GM19351 (cell line): ENCODE measurements around the gene ARID1B.
A peak's percentile ranks its signal among the peaks of the same experiment; 100 is the strongest.

Source experiments
- ATAC-seq: cut with Tn5 transposase; IDR thresholded peaks from one replicate; pipeline ENCODE4 v1.9.1; 2021; ENCODE audit warnings: mild to moderate bottlenecking, moderate library complexity; ENCODE audit not compliant: unreplicated experiment

The ARID1B gene

DNA sequence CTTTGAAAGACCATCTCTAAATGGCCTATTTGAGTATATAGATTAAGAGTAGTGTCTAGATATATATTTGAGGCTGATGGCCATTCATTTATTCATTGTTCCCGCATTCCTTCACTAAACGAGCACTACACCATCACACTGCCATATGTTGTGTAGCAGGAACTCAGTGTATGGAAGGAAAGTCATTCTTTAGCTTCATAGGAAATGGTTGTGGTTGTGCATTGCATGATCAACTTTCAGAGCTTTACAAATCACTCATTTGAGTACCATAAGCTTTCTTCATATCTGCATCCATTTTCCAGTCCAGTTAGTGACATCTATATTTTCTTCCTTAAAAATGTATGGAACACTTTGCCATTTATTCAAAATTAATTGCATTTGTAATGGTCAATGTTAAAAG is 97.9 kb downstream of the ARID1B start:
- ATAC-seq = no peak

DNA sequence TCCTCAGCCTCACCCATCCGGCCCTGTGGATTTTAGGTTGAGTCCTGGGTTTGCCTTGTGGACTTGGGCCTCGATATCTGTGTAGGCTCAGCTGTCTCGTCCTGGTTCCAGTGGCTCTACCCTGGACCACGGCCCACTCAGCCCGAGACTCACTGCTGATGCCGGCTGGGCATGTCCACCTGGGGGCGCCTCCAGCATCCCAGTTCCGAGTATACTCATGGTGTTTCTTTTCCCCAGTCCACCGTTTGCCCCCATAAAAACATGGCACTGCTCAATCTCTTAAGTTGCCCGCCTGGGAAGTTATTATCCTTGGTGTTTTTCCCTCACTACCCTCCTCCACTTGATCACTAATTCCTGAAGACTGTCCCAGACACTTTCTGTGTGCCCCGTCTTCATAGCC is 99.1 kb downstream of the ARID1B start:
- no peak for ATAC-seq

DNA sequence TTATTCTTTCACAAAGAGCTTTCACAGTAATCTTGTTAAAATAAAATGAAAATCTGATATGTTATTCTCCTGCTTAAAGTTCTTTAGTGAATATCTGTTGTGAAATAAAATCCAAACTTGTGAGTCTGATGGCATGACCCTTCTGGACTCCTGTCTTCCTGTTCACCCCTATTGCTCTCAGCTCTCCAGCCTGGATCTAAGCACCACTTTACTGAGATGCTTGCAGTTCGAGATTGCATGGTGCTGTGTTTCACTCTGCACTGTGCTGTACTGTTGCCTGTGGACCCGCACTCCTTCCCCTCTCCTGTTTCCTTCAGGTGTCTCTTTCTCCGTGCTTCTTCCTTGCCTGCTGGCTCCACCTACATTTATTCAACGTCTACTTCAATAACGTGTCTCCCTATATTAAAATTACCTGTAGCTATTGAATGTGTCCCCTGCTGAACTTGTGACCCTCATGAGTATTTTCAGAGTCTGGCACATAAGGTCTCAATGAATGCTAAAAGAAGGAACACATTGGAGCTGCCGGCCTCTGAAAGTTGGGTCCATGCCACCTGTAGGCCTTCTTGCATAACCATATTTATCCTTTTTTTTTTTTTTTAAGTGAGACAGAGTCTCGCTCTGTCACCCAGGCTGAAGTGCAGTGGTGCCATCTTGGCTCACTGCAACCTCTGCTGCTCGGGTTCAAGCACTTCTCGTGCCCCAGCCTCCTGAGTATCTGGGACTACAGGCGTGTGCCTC is 100.1 kb downstream of the ARID1B start:
- no peak for ATAC-seq

DNA sequence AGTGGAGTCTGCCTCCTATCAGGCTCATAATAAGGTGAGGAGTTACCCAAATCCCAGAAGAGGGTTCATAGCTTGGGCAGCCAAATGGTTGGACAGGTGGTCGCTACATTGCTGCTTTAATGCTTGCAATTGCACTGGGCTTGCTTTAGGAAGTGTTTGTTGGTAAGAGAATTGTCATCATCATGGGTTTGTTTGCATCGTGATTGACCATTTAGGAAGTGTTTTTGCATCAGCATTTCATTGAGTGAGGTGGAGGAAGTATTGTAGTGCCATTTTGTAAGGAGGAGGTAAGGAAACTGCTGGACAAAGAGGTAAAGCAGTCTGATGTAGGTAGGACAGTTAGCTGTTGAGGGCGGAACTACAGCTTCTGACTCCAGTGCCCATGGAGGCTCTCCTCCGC is 101.5 kb downstream of the ARID1B start:
- no peak for ATAC-seq

DNA sequence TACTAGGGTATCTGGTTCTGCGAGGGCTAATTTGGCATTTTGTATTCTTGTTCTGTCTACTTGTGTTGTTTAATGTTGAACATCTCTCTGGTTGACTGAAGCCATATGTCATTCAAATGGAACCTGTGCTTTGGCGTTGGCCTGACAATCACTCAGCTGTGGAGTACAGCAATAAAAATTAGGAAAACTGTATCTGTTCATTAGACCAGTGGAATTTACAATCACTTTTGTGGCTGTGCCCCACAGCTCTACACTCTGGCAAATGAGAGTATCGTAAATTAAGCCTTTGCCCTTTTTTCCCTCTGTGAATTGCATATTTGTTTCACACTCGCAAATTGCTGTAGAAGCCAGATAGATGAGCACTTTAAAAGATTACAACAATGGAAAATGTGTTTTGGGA is 102.0 kb downstream of the ARID1B start:
- no peak for ATAC-seq

DNA sequence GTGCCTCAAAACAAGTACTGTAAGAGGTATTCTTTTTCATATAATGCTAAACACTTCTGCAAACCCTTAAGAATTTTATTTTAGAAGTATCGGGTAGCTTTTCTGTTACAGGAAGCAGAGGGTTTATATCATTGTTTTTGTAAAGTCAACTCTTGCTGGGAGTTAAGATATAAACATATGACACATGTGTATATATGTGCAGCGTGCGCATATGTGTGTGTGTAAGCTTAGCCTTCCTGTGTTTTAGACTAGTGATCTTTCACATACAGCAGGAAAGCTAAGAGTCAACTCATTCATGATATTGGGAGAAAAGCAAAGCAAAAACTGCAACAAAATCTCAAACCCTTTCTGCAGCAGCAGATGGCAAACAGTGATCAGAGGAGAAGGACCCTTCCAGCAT is 102.4 kb downstream of the ARID1B start:
- no peak for ATAC-seq

DNA sequence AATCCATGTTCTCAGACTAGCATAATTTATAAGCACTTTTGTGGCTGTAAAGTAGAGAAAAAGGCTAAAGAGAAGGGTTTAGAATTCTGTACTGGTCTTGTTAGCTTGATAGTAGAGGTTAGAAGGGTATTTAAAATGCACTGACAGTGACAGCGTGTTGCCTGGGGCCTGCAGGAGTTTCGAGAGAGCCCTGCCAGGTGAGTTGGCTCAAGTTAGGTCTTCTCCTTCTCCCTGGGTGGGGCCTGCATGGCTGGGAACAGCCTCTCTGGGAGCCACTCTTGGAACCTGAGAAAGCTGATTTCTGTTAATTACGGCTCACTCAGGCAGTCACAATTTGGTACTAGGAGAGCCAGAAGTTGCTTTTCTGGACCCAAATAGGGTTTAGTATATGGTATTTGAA is 103.7 kb downstream of the ARID1B start:
- ATAC-seq = no peak

DNA sequence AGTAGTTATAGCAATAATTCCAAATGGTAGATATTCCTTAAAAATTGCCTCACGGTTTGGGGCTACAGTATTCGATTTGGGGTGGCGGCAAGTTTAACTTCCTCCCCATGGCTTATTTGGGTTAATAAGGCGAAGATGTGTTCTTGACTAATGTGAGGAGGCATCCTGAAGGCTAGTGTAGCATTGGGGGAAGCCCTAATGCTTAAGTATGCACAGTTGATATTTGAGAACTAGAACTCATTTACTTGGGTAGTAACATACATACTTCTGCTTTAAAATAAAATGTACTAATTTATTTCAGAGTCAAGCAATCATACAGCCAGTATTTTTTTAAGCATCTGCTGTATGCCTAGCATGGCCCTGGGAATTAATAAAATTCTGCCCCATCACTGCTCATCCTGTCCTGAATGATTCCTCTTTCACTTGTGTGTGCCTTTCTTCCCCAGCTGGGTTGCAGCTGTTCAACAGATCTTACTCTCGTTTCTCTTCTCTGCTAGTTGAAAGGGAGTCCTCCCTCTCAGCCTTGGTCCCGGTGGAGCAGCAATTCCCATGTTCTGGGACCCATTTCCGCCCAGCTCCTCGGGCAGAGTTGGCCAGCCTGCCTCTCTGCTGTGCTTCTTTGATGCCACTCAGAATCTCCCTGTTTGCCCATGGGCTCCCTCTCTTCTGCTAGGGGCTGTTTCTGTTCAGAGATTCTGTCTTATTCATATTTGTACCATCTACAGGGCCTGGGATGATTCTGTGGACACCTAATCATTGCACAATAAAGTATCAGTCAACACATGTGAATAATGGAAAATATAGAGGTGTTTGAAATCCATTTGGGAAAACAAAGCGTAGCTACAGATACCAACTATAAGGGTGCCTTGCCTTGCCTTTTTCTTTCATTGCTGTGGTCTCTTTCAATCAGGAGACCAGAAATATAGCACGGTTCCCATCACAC is 104.8 kb downstream of the ARID1B start:
- ATAC-seq = no peak

DNA sequence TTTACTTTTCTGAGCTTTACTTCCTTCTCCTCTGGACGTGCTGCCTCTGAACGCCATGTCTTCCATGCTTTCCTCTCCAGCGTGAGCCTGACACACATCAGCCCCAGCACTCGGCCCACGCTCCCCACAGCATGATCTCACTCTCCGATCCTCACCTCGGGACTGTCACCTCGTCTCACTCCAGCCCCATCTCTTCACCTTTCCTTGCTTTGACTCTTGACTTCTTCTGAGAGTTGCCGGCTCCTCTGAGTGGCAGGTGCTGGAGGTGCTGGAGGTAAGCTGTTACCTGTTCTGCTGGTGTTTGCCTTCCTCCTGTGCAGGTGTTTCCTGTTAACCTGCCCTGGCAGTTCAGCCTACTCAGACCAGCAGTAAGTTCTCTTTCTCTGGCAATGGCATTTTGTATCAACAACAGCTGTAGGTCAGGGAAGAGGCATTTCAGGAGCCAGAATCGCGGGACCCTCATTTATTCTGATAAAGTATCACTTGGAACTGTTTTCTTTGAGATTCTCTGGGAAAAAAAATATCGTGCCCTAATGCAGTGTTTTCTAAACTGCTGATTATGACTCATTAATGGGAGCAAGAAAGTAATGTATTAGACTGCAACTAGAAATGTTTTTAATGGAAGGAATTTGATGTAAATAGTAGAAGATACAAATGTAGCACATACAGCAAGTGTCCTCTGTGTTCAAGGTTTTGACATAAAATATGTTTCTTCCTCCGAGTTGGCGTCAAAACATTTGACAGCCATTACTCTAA is 106.5 kb downstream of the ARID1B start:
- peak; percentile 32 for ATAC-seq

DNA sequence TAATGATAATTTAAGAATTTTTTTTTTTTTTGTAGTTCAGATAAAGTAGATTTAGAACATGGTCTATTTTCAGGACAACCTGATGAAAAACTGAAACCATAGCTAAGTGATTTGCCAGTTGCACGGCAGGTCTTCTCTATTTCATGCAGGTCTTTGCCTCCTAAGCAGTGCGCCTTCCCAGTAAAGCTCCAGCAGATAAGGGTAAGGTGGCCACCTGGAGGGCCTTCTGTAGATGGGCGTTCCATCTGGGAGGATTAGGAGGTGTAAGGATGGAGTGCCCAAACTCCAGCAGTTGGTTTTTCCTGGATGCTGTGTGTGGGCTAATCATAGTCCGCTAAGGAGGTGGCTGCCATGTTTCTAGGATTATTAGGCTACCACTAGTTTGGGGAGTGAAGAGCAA is 107.1 kb downstream of the ARID1B start:
- ATAC-seq = no peak

DNA sequence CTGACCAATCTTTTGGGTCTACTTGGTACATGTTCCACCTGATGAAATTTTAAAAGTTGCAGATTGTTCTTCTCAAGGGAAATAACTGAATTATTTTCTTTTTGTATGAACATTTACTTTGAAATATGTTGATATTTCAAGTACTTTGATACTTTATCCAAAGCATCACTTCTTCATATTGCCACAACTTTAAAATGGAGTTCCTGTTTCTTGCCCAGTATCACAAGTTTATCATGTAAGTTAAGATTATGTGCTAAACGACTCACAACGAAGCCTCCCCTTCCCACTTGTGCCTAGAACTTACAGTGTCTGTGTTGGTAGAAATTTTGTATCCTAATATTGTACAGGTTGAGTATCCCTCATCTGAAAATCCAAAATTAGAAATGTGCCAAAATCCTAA is 108.4 kb downstream of the ARID1B start:
- no peak for ATAC-seq

DNA sequence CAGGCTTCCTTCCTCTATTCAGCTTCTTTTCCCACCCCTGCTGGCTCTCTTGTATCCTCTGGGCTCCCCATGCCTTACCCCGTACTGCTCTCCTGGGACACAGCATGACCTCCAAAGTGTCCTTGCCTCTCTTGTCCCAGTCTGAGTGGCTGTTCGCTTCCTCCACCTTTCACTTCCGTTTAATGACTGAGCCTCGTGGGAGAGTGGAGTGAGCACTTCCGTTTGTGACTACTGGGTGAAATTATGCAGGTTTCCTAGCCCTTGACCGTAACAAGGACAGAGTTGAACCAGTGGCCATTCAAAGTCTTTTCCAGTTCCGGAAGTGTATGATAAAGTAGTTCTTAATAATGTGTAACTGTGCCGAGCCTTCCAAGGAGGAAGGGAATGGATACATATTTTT is 109.2 kb downstream of the ARID1B start:
- peak; percentile 92 for ATAC-seq

DNA sequence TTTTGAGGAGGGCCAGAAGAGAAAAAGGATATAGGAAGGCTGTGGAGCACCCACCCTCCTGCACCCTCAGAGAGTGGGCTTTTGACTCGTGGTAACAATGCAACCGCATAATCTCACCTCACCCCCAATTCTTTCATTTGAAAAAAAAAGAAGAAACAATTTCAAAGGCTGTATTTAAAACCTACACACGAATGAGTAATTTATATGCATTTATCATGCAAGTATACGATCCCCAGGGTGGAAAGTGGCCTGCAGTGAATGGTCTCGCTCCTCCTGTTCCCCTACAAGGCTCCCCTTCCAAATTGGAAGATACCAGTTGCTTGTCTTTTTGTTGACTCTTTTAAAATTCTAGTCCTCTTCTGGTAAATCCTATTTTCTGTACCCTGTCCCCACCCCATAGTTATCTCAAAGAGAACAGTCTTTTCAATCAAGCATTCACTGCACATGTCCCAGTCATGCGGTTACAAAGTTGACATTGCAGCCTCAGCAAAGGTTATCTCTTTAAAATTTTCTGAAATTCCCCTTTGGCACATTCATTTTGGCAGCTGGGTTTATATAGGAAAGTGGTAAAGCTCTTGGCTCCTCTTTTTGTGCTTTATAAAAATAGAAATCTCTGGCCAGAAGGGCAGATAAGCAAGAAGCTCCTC is 110.6 kb downstream of the ARID1B start:
- ATAC-seq = no peak

DNA sequence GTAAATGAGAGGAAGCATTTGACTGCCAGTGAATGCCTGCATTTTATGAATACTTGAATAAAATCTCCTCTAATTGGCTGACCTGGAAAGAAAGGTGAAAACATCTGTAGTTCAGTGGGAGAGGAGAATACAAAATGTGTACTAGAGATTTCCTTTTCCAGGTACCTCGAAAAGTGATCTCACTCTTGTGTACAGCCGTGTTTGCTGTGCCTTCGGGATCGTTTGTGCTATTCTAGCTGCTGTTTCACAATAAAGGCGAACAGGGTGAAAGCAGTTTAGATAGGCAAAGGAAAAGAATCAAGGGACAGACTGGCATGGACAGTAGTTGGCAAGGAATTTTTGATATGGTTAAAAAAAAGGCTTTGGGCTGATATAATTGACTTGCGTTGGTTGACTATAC is 112.3 kb downstream of the ARID1B start:
- no peak for ATAC-seq

DNA sequence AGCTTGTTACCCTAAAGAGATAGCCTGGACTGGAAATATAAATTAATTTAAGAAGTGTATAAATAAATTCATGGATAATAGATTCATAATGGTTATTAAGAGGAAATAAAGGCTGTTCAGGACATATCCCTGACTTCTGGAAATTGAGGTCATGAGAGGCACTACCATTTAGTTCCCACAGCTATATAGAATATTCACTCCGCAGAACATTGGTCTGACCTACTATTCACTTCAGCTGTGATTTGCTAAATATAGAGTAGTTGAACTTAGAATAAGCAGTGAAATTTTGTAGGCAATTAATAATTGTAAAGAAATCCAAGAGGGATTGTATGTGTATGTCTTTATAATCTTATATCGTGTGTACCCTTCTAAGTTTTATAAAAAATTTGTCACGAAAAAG is 112.8 kb downstream of the ARID1B start:
- ATAC-seq = no peak

DNA sequence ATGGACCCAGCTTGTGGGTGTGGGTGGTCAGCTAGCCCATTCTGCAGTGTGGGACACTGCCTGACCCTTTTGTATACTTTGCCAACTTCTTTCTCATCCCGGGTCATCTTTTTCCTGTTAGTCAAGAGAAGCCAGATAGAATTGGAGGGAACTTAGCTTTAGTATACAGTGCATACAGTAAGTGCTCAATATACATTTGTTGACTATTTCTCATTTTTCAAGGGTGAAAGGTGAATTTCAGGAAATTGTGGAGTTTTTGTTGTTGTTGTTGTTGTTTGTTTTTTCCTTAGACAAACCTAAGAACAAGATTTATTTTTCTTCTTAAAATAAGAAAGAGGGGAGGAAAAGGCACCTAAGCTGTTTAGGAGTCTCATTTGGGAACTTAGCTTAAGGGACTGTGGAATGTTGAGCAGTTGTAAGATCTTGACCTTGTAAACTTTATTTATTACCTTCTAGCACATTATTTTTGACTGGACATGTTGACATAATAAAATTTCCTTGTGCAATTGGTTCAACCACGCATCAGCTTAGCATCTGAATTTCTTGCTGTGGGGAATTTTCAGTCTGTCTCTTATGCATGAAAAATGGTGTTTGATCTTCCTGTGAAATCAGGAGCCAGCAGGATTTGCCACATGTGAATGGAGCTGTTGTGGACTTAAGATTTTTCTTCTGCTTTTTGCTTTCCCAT is 113.6 kb downstream of the ARID1B start:
- no peak for ATAC-seq

DNA sequence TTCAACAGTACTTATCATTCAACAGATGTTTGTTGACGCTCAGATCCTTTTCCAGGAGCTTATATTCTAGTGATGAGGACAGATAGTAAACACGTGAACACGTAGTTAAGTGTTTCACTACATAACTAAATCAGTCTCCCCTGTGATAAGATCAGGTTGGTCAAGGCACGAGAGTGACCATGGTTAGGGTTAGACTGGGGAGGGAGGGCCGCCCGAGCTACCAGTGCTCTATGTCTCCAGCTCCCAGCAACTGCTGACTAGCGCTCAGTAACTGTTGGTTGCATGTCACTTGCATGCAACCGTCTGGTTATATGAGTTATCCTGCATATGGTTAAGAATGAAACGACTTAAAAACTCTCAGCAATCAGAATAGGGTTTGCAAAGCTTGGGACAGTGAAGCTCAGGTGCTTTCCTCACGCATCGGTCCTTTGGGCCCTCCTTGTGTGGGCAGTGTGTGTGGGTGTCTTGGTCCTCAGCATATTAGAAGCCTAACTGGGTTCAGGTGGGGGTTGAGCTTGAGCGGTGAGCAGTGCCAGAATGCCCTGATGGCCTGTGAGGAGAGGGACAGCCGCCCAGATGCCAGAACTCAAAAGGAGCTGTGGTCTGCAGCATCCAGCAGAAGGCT is 120.8 kb downstream of the ARID1B start:
- ATAC-seq = no peak

DNA sequence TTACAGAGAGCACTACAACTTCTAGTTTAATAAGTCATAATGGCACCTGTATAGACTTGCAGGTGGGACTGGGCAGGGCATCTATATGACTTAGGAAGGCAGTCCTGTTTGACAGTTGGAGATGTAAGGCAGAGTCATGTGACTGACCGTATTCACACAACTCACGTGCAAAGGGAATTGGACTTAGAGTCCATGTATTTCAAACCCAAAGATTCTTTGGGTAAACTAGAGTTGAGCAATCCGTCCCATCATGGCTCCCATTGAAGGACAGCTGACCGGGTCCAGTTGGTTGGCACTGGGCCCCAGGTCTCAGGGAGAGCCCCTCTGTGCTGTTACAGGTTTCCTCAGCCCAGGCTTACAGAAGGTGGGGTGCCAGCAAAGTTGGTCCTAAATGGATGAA is 121.9 kb downstream of the ARID1B start:
- ATAC-seq = no peak

DNA sequence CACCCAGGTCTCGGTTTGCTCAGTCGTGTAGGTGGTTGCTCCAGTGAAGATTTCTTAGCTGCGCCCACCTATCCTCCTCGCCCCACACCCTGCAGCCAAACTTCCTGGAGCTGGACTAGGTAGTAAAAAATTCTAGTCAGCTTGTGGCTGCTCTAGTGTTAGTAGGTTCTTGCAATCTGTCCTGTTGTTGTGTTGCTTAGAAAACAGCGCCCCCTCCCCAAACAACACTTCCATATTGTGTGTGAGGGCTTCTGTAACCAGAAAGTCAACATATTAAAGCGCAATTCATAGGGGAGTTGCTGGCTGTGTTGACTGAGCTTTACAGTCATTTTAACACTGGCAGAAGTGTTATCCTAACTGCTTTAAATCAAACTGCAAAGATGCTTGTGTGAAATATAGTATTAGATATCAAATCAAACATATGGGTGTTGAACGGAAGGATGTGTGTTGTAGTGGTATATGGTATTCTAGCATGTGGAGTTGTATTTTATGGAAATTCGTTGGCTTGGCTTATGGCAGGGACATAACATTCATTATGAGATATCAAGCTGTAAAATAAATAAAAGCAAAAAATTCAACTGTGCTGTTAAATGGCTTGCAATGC is 122.5 kb downstream of the ARID1B start:
- ATAC-seq = no peak

DNA sequence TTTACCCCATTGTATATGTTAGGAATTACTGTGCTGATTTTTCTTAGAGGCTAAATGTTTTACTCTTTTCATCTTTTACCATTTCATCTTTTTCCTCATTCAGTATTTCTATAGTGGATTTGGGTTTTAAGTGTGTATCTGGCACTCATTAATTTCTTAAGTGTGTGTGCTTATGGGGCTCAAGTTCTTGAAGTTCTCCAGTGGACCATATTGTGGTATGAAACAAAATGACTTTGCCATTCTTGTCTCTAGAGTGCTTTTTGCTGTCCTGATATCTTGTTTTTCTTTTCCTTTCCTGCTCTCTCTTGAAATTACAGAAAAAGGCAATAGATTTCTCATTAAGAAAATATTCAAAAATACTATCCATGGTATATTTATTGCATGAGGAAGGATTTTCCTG is 123.1 kb downstream of the ARID1B start:
- no peak for ATAC-seq
